Type B pancreatic cell (in vitro differentiated cells): Measurements from ENCODE around the gene MTFR1L. TPM values are rescaled to one million over a fixed set of nuclear protein-coding genes. Genes with fewer than 3 reads are reported as not detected.

ENCODE experiments used
- DNase-seq: peaks from one replicate; pipeline ENCODE4 v3.0.0; 2021; ENCODE audit warnings: mixed read lengths; ENCODE audit not compliant: unreplicated experiment; ENCODE audit errors: extremely low spot score
- H3K27ac Mint-ChIP-seq: 2 replicates; pipeline ENCODE4 v1.8.0; 2021; ENCODE audit warnings: mild to moderate bottlenecking, mixed read lengths
- H3K27me3 Mint-ChIP-seq: 2 replicates; pipeline ENCODE4 v1.8.0; 2021; ENCODE audit warnings: mixed read lengths
- H3K36me3 Mint-ChIP-seq: 2 replicates; pipeline ENCODE4 v1.8.0; 2021; ENCODE audit warnings: mixed read lengths
- H3K4me1 Mint-ChIP-seq: one replicate; pipeline ENCODE4 v1.8.0; 2021; ENCODE audit warnings: mixed read lengths; ENCODE audit not compliant: unreplicated experiment
- H3K4me3 Mint-ChIP-seq: 2 replicates; pipeline ENCODE4 v1.8.0; 2021; ENCODE audit warnings: mild to moderate bottlenecking, mixed read lengths
- H3K9me3 Mint-ChIP-seq: 2 replicates; pipeline ENCODE4 v1.8.0; 2021; ENCODE audit warnings: mixed read lengths
- total RNA-seq: library from RNA; stranded (reverse); gene quantifications from 2 replicates; pipeline ENCODE4 v1.2.1, GENCODE V29; 2021; ENCODE audit warnings: low replicate concordance
- TF ChIP-seq, protein P1 (sequence below): fragments of 200-600 bp; sonication (generic); conservative IDR thresholded peaks from 2 replicates; pipeline ENCODE4 v1.5.0; 2021; ENCODE audit warnings: antibody characterized with exemption, mild to moderate bottlenecking

The MTFR1L gene
- total RNA-seq, 1 donor from 2014 or later, result 73.5 TPM

DNA sequence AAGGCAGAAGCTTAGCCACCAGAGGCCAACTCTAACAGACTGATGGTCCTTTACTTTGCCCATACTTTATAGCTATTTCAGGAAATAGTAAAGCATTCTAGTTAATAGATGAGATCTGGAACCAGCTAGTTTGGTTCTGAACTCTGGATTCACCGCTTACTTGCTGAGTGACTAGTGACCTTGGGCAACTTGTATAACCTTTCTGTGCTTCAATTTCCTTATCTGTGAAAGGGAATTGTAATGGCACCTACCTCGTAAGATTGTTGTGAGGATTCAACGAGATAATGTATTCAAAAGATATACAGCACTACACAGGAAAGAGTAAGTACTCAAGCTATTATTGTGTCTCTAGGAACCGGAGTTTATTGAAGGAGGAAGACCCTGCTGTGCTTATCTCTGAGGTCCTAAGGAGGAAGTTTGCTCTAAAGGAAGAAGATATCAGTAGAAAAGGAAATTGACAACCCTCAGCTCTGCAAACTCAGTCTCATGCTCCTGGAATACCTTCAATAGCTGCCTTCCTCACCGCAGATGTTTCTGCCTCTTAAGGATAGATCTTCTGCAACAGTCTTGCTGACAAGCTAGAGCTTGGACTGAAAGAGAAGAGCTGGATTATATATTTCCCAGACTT, 11.9 kb downstream of the MTFR1L start:
- no peak overlapping the region for H3K4me3 Mint-ChIP-seq
- no peaks in the 10 kb centered on the region for H3K4me1 Mint-ChIP-seq
- TF ChIP-seq, protein P1, sequence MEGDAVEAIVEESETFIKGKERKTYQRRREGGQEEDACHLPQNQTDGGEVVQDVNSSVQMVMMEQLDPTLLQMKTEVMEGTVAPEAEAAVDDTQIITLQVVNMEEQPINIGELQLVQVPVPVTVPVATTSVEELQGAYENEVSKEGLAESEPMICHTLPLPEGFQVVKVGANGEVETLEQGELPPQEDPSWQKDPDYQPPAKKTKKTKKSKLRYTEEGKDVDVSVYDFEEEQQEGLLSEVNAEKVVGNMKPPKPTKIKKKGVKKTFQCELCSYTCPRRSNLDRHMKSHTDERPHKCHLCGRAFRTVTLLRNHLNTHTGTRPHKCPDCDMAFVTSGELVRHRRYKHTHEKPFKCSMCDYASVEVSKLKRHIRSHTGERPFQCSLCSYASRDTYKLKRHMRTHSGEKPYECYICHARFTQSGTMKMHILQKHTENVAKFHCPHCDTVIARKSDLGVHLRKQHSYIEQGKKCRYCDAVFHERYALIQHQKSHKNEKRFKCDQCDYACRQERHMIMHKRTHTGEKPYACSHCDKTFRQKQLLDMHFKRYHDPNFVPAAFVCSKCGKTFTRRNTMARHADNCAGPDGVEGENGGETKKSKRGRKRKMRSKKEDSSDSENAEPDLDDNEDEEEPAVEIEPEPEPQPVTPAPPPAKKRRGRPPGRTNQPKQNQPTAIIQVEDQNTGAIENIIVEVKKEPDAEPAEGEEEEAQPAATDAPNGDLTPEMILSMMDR, result no peak
- H3K27me3 Mint-ChIP-seq, result no peaks in the 10 kb centered on the region
- peaks cover 10% of the 10 kb centered on the region for H3K36me3 Mint-ChIP-seq
- DNase-seq, result no peak
- no peaks in the 10 kb centered on the region for H3K9me3 Mint-ChIP-seq
- H3K27ac Mint-ChIP-seq, result no peak overlapping the region

DNA sequence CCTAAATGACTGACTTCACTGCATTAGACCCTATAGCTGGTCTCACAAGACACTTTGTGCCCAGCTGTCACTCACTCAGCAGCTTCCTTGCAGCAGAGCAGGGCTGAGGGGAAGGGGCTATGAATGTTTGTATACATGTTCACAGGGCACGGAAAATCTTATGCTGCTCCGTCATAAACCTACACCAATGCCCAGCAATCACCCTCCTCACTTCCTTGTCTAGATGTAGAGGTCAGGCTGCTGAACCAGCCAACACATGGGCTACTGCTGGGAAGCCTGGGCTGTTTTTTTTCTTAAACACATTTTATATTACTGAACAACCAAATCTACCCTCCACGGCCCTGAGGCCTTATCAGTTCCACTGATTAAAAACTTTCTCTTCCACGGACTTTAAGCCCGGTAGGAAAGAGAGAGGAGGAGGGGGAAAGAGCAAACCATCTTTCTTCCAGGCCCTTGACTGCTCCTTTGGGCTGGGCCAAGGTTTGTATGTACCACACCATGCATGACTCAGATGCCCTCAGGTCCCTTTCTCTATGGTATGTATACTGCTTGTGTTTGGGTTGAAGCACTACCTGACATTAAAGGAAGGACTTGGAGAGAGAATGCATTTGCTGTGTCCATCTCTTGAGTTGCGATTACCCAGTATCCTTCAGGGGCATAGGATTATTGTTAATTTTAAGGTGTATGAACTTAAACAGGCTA, 12.7 kb downstream of the MTFR1L start:
- Mint-ChIP-seq H3K9me3 (no peaks in the 10 kb centered on the region), H3K4me1 (no peaks in the 10 kb centered on the region), H3K4me3 (no peak overlapping the region), H3K27ac (no peak overlapping the region), H3K27me3 (no peaks in the 10 kb centered on the region), H3K36me3 (peaks cover 10% of the 10 kb centered on the region)
- TF ChIP-seq, protein P1, result no peak
- DNase-seq, result peak; percentile 25

DNA sequence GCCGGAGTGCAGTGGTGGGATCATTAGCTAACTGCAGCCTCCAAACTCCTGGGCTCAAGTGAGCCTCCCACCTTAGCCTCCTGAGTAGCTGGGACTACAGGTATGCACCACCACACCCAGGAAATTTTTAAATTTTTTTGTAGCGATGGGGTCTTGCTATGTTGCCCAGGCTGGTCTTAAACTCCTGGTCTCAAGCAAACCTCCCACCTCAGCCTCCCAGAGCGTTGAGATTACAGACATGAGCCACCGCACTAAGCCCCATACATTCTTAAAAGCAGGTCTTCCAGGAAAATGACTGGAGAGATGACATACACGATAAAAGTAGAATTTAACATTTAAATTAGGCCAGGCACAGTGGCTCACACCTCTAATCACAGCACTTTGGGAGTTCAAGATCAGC, 13.4 kb downstream of the MTFR1L start:
- Mint-ChIP-seq H3K27me3 (no peaks in the 10 kb centered on the region), H3K9me3 (no peaks in the 10 kb centered on the region), H3K4me3 (no peak overlapping the region), H3K4me1 (no peaks in the 10 kb centered on the region), H3K36me3 (peaks cover 7% of the 10 kb centered on the region), H3K27ac (no peak overlapping the region)
- TF ChIP-seq, protein P1, result no peak
- peak; percentile 13 for DNase-seq

DNA sequence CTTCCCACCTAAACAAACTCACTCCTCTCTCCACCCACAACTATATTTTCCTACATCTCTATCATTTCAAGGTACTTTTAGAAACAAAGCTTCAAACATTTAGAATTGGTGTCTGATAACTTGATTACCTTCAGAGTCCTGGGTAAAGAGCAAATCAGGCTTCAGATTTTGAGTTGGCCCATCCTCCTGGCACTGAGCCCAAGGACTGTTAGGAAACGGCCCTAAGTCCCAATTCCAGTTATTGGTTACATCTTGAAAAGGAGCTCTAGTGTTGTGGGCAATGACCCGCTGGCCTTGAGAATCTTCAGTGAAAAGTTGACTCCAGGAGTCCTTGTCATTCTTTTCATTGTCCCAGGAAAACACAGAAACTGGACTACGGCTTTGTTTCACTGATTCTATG, 15.1 kb downstream of the MTFR1L start:
- H3K36me3 Mint-ChIP-seq, result peaks cover 4% of the 10 kb centered on the region
- no peak overlapping the region for H3K27ac Mint-ChIP-seq
- no peaks in the 10 kb centered on the region for H3K27me3 Mint-ChIP-seq
- TF ChIP-seq, protein P1, result no peak
- H3K9me3 Mint-ChIP-seq, result no peaks in the 10 kb centered on the region
- no peak overlapping the region for H3K4me3 Mint-ChIP-seq
- H3K4me1 Mint-ChIP-seq, result no peaks in the 10 kb centered on the region
- DNase-seq, result no peak

DNA sequence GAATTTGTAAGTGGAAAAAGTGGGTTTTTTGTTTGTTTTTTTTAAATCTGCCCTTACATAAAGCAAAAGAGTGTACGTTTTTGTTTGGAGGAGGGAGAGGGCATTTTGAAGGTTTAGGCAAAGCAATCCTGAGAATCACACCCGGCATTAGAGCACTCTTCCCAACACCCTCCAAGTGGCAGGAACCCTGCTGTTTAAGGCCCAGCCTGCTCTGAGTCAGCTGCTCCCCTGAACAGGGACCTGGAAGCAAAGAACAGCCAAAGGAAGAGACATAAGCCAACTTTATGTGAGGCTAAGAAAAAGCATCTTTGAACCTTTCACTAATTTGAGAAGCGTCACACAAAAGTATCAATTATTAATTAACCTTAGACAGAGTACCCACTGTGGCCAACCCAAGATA, 16.9 kb downstream of the MTFR1L start:
- TF ChIP-seq, protein P1, result no peak
- H3K4me3 Mint-ChIP-seq, result no peak overlapping the region
- peak; percentile 16 for DNase-seq
- peaks cover 4% of the 10 kb centered on the region for H3K36me3 Mint-ChIP-seq
- H3K4me1 Mint-ChIP-seq, result no peaks in the 10 kb centered on the region
- no peaks in the 10 kb centered on the region for H3K9me3 Mint-ChIP-seq
- H3K27me3 Mint-ChIP-seq, result no peaks in the 10 kb centered on the region
- no peak overlapping the region for H3K27ac Mint-ChIP-seq
